WERI-Rb-1 (cell line): Measurements from ENCODE around the gene OSBPL5.

ENCODE experiments used
- DNase-seq: peaks from one replicate; pipeline ENCODE4 v3.0.0-alpha.2; 2020
- H3K27ac ChIP-seq: fragments of 250-450 bp; sonication (Bioruptor Pico); 2 replicates; pipeline ENCODE4 v1.5.1; 2020; ENCODE audit warnings: mild to moderate bottlenecking, moderate library complexity
- H3K27me3 ChIP-seq: fragments of 250-450 bp; sonication (Bioruptor Pico); 2 replicates; pipeline ENCODE4 v1.5.1; 2021; ENCODE audit warnings: mild to moderate bottlenecking, low read depth, moderate library complexity; ENCODE audit not compliant: insufficient read depth, severe bottlenecking
- H3K36me3 ChIP-seq: fragments of 250-450 bp; sonication (Bioruptor Pico); 2 replicates; pipeline ENCODE4 v1.5.1; 2020; ENCODE audit warnings: mild to moderate bottlenecking, moderate library complexity
- H3K4me3 ChIP-seq: 2 replicates; pipeline ENCODE4 v1.5.1; 2011; ENCODE audit warnings: low read depth, mild to moderate bottlenecking, control low read depth, low read length
- H3K9me3 ChIP-seq: fragments of 250-450 bp; sonication (Bioruptor Pico); 2 replicates; pipeline ENCODE4 v1.5.1; 2021; ENCODE audit warnings: mild to moderate bottlenecking, moderate library complexity; ENCODE audit not compliant: severe bottlenecking
- TF ChIP-seq, protein P1 (sequence below): IDR thresholded peaks from 2 replicates; pipeline ENCODE4 v1.5.1; 2011; ENCODE audit warnings: low read depth, mild to moderate bottlenecking, control low read depth, inconsistent platforms, low read length

Gene OSBPL5

DNA sequence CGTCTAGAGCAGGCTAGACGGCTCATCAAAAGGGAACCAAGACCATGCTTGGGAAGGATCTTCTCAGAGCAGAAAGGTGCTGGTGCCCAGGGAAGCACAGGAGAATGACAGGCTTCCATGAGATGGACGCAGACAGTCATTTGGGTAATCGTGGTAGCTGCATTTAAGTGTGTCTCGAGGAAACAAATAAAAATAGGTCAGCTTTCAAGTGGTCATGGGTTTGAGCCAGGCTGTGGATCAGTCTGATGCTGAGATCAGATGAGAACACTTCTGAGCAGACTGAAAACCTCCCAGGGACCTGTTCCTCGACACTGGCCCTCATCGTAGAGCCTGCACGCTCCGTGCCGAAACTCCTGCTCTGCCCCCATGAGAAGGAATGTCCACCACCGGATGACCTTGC is 112.5 kb downstream of the OSBPL5 start:
- no peak overlapping the region; the same call in 1 of the 2 replicates for H3K27ac ChIP-seq
- TF ChIP-seq, protein P1, sequence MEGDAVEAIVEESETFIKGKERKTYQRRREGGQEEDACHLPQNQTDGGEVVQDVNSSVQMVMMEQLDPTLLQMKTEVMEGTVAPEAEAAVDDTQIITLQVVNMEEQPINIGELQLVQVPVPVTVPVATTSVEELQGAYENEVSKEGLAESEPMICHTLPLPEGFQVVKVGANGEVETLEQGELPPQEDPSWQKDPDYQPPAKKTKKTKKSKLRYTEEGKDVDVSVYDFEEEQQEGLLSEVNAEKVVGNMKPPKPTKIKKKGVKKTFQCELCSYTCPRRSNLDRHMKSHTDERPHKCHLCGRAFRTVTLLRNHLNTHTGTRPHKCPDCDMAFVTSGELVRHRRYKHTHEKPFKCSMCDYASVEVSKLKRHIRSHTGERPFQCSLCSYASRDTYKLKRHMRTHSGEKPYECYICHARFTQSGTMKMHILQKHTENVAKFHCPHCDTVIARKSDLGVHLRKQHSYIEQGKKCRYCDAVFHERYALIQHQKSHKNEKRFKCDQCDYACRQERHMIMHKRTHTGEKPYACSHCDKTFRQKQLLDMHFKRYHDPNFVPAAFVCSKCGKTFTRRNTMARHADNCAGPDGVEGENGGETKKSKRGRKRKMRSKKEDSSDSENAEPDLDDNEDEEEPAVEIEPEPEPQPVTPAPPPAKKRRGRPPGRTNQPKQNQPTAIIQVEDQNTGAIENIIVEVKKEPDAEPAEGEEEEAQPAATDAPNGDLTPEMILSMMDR: no peak
- DNase-seq: no peak
- H3K27me3 ChIP-seq: no peaks in the 10 kb centered on the region
- no peaks in the 10 kb centered on the region for H3K9me3 ChIP-seq
- H3K36me3 ChIP-seq: peaks cover 23% of the 10 kb centered on the region
- H3K4me3 ChIP-seq: no peak overlapping the region

DNA sequence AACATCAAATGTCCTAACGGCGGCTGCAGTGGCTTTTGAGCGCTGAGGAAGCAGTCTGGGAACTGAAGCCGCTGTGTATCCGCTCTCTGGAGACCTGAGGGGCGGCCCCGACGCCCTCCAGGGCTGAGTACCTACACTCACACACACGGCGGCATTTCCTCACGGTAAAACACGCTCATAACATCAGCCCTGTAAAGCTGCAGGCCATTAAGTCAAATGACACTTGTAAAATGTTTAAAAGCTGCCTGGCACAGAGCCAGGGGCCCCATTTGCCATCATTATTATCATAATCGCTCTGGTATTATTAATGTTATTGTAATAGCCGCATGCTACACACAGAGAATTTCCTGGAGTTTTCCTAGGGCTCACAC is 113.0 kb downstream of the OSBPL5 start:
- H3K27ac ChIP-seq: peak overlapping the region; percentile 81
- no peak for DNase-seq
- H3K36me3 ChIP-seq: peaks cover 28% of the 10 kb centered on the region
- no peaks in the 10 kb centered on the region for H3K9me3 ChIP-seq
- H3K27me3 ChIP-seq: no peaks in the 10 kb centered on the region
- H3K4me3 ChIP-seq: no peak overlapping the region
- TF ChIP-seq, protein P1: no peak

DNA sequence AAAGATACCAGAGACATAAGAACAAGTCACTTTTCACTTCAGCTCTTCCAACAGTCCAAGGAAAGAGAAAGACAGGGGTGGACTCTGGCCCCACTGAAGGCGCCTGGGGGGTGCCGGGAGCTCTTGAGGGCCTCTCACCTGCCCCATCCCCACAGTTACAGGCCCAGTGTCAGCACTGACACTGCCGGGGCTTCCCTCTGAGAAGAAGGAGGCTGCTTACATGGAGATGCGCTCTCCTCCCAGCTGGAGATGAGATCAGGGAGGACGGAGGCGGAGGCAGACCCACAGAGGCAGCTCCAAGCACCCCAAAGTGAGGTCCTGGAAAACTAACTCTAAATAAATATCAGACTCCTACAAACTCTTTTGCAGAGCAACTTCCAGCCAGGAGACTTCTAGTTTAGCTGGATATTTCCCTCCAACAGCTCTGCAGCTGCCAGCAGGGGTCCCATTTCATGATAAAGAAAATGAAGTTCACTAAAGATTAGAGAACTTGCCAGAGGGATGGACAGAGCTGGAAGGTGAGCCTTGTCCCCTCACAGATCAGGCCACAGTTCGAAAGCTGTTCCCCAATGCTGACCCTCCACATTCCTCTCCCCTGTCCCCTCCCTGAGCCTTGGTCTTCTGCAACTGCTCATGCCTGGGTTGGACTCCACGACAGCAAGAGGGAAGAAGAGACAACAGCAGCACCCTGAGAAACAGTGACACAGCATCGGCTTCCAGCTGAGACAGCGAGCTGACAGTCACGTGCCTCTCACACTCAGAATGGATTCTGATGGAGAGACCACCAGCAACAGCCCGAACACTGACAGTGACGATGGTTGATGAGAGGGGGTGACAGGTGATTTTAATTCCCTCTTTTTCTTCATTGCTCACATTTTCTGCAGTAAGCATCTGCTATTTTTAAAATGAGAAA is 113.7 kb downstream of the OSBPL5 start:
- Histone ChIP-seq H3K36me3 (peaks cover 28% of the 10 kb centered on the region), H3K9me3 (no peaks in the 10 kb centered on the region), H3K27me3 (no peaks in the 10 kb centered on the region), H3K4me3 (no peak overlapping the region), H3K27ac (peak overlapping the region; percentile 81)
- peak; percentile 27 for DNase-seq
- TF ChIP-seq, protein P1: no peak

DNA sequence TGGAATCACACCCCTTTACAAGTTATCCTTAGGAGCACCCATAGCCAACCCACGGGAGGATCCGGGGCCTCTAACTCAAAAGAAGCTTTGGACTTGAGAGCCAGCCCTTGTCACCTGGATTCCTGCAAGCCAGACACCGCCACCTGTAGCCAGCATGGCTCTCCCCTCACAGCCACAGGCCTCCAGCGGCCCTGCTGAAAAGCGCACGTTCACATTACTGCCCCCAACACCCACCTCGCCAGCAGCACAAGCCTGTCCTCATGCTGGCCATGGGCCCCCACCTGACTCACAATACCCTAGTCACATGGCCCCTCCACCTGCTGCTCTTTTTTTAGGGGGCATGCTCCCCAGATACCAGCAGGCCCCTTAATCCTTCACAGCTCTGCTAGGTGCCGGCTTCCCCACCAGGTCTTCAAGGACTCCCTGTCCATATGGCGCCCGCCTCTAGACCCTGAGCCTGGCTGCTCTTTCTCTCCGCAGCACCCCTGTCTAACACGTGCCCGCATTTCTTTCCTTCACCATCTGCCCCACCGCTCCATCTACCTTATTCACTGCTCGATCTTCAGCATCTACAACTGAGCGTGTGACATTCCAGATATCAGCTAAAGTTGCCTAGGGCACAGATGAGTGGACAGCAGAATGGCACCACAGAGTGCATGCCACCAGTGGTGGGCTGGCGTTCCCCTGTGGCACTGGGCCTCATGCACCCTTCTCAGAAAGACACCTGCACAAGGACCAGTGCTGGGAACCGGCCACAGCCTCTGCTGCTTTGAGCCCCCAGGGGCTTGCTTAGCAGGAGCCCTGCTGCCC is 114.5 kb downstream of the OSBPL5 start:
- no peak overlapping the region for H3K4me3 ChIP-seq
- no peaks in the 10 kb centered on the region for H3K27me3 ChIP-seq
- H3K27ac ChIP-seq: peak overlapping the region; percentile 81

DNA sequence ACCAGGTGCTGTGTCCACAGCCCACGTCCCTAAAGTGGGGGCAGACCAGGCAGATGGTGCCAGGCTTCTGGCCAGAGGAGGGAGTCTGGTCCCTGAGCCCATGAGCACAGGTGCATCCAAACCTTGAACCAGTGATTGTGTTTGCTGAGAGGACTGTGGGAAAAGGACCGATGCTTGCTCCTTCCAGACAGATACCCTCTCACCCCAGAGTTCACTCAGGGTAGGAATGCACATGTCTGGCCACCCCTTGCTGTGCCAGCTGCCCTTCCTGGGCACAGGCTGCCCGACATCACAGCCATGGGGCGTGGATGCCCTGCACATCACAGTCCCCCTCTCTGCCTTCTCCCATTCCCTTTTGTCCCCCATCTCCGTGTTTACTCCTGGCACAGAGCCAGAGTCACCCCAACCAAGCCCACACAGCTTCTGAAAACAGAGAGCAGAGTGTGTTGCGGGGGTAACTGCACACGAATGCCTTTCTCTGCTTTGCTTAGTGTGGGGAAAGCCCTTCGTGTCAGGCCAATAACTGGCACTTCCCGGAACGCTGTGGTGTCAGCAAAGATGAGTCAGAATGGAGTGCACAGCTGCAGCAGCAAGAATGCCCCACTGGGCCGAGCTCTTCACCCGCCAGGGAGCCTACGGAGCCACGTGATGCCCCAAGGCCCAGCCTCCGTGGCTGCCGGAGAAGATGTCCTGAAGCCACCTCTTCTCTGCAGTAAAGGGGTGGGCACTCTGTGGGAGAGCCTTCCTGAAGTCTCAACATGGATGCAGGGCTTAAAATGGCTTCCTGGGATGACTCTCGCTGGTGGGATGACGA is 115.5 kb downstream of the OSBPL5 start:
- H3K27me3 ChIP-seq: no peaks in the 10 kb centered on the region
- peak overlapping the region; percentile 81 for H3K27ac ChIP-seq
- H3K4me3 ChIP-seq: no peak overlapping the region
- peak; percentile 88 for DNase-seq
- H3K36me3 ChIP-seq: peaks cover 45% of the 10 kb centered on the region
- TF ChIP-seq, protein P1: peak; percentile 62
- no peaks in the 10 kb centered on the region for H3K9me3 ChIP-seq

More for the DNA sequence above, 114.5 kb downstream of the OSBPL5 start:
- peaks cover 37% of the 10 kb centered on the region for H3K36me3 ChIP-seq
- no peaks in the 10 kb centered on the region for H3K9me3 ChIP-seq
- DNase-seq: peak; percentile 86
- TF ChIP-seq, protein P1: no peak
